T47D (cell line): Measurements from ENCODE around the gene ZFP3.
A peak's percentile ranks its signal among the peaks of the same experiment; 100 is the strongest.
"Not testable (repeated sequence)": the region's sequence is repeated elsewhere in the genome, so short reads cannot be mapped to it uniquely, and the experiment has no call there.

Source experiments
- DNase-seq, 2 experiments: peaks; one replicate each; pipeline versions ENCODE4 v3.0.0 to v3.0.0-alpha.2; 2011 to 2012; ENCODE audit warnings: low read depth in 1 of 2, low spot score in 1 of 2
- JUND ChIP-seq: IDR thresholded peaks from 2 replicates; pipeline ENCODE4 v1.6.1; 2012; ENCODE audit warnings: low read depth
- in situ Hi-C: cut with HindIII; loops from 2 replicates; pipeline ENCODE4 v1.10.0; 2016; ENCODE audit warnings: low sequenced_read_pairs, low pct_unique_long_range_greater_than_20kb

ZFP3 gene

DNA sequence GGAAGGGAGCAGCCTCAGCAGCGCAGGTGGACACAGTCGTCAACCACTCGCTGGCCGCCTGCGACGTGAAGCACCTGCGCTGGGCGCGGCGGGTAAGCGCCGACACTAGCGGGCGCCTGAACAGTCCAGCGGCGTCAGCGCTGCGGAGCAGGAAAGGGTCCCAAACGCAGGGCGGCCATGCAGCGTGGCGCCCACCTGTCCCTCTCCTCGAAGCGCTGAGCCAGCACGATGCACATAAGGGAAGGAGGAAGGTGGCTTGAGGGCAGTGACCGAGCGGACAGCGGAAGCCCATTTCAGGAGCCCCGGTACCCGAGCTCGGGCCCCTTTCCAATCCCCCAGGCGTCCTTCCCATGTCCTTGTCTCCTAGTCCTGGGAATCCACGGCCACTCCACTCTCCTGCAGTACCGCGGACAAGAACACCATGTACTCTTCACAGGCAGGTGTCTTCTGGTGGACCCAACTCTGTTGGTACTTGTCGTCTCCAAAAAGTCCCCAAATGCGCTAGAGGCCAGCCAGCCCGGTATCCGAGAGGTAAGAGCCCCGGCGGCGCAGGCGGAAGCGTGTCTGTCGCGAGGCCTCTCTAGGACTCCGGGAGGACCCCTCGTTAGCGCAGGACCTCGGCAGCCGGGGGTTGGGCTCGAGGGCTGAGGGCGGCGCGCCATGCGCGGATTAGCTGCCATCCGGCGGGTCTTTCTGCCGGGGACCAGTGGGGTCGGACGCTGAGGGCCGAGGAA, 19.0 kb downstream of the ZFP3 start:
- no peak for DNase-seq
- in situ Hi-C loops: no loop called here

DNA sequence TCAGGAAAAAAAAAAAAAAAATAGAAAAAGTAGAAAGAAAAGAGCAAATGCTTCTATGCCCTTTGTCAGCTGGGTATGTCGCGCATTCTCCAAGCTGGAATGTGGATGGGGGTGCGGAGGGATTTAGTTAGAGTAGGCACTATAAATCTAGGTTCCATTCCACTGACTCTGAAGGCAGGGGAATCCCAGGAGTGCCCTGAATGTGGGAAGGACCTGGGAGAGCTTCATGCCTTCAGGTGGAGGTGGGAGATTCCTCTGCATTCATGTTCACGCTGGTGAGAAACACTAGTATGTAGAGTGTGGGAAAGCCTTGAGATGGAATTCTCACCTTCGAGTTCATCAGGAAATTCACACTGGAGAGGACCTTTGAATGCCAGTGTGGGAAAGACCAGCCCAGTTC, 21.0 kb downstream of the ZFP3 start:
- no peak for TF ChIP-seq JUND
- in situ Hi-C loops: no loop called here
- DNase-seq: no peak

More for the DNA sequence above, 19.0 kb downstream of the ZFP3 start:
- TF ChIP-seq JUND: no peak

DNA sequence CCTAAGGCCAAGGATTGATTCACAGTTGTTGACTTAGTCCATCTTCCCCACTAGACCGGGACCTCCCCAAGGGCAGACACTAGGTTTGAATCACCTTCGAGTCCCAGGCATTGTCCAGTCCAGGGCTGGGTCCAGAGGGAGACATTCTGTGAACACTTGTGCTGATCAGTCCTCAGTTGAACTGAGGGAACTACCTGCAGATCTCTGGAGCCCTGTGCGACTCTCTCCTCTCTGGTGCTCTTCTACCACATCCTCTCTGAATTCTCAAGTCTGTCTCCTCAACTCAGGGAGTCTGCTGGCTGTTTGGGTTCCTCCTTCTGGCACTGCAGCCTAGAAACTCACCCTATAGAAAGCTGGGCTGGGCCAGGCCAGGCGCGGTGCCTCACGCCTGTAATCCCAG, 22.6 kb downstream of the ZFP3 start:
- no peak for DNase-seq
- no peak for TF ChIP-seq JUND
- in situ Hi-C loops: no loop called here

DNA sequence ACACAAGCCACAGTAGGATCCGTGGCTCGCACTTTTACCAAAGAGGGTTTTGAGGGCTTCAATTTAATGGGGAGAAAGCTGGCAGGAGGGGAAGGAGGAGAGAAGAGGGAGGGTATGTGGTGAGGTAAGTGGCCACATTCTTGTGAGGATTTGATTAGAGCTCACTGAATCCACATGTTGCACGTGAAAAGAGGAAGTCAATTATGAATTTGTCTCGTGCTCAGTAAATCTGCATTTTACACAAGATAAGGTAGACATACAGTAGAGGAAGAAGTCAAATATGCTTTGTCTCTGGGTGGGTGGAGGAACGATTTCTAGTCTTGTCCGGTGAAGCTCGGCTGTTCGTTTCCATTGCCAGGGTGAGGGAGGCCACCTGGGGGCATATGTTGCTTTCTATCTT, 32.5 kb downstream of the ZFP3 start:
- no peak for DNase-seq
- in situ Hi-C loops: no loop called here
- no peak for TF ChIP-seq JUND

DNA sequence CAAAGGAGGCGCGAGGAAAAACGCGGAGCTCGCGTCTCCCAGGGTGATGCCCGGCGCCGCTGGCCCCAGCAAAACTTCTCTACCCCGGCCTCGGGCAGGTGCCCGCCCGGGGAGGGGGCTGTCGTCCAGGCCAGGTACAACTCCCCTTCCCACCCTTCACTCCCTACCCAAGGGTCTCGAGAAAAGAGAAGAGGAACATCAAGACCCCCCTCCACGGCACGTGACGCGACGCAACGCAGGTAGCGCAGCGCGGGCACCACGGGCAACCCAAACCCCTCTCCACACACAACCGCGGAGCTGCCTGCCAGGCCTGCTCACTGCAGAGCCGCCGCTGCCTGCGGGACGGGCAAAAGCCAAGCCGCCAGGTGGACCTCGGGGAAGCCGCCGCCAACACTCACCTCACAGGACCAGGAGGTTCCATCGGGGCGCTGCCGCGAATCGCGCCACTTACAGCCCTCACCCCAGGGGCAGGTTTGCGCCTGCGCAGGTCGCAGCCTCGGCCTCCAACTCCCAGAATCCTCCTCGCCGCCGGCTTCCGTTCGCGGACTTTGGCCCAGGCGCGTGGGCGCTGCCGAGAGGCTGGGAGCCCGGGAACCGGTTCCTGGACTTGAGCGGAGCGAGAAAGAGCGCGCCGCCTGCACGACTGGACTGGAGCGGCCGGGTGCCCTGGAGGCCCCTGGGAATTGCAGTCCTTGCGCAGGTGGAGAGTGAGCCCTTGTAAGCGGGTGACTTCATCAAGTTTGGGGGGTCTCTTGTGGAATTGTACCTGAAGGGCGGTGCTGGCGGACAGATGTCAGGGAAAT, 33.3 kb downstream of the ZFP3 start, which contains the start of gene ZNF232:
ZNF232 (minus strand) TSS at position 477 of the 803 bp plus-strand sequence; CDS start at position 421, 56 bp downstream.
- TF ChIP-seq JUND: no peak
- peak; percentile 85 to 96 for DNase-seq
- in situ Hi-C loops: no loop called here

DNA sequence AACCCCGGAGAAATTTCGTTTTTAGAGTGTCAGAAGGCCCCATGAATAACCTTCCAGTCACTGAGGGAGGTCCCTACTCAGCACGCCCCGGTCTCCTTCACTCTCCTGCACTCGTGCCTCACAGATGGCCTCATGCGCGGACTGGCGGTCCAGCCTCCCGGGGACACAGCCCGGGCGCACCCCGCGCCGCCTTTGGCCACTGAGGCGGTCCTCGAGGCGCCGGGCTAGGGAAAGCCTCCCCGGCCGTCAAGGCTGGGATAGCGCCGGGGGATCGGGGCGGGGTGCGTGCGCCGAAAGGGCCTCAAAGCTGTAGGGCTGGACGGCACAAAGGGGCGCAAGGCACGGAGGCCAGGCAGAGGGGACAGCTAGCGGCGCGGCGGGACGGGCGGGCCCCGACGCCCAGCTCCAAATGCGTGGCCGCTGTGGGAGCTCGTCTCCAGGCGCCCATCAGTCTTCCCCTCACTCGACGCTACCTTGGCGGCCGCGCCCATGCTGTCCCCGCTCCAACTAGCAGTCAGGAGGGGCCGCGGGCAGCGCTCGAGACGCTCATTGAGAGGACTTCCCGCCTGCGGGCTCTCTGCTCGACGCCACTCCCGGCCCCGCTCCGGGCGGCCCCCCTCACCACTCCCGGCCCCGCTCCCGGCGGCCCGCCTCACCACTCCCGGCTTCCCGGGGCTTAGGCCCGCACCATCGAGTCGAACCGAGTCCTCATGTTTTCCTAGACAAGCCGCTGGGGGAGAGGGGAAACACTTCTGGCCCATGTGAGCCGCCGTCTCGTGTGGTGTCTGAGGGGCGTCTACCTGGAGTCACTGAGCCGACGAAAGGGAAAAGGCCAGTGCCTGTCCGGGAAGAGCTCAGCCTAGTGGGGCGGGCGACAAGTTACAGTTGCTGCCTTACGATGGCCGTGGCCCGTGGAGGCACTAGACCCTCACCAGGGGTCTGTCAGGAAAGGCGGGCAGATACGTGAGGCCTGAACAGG, 37.7 kb downstream of the ZFP3 start, which contains the start of gene USP6:
USP6 (plus strand) TSS at position 360 of the 979 bp plus-strand sequence. CDS start 14,336 bp downstream, outside the sequence.
- no peak for TF ChIP-seq JUND
- no peak for DNase-seq
- in situ Hi-C loops: no loop called here

DNA sequence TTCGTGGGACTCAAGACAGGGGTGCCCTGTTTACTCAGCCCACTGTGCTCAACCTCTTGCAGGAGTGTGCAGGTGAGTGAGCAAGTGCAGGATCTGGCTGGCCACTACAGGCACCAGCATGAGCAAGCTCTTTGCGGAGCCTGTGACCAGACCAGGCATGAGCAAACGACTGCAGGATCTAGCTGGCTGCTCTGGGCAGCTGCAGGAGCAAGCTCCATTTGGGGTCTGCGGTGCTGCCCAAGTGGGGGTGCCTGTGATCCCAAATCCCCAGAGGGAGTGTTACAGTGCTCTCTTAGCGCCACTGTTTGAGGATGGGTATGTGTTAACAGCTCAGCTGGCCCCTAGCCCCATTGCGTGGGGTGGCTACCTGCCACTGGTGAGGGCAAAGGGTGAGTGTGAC, 40.0 kb downstream of the ZFP3 start:
- in situ Hi-C loops: no loop called here
- no peak for TF ChIP-seq JUND
- no peak for DNase-seq

DNA sequence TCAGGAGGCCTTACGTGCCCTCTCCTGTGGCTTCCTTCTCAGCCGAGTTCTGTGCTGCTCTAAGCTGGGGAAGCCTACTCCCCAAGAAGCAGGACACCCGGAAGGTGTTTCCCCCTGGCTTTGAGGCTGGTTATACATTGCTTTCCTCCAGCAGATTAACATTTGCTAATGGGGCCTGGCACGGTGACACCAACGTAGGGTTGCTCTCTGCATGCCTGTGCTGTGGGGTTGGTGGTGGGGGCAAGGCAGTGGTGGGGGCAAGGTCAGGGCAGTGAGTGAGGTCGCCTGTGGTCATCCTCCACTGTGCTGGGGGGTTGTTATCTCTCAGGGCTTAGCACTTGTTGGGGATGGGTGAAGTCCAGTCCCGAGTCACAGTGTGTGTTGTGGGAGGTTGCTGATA, 41.8 kb downstream of the ZFP3 start:
- in situ Hi-C loops: no loop called here
- no peak for DNase-seq
- no peak for TF ChIP-seq JUND

DNA sequence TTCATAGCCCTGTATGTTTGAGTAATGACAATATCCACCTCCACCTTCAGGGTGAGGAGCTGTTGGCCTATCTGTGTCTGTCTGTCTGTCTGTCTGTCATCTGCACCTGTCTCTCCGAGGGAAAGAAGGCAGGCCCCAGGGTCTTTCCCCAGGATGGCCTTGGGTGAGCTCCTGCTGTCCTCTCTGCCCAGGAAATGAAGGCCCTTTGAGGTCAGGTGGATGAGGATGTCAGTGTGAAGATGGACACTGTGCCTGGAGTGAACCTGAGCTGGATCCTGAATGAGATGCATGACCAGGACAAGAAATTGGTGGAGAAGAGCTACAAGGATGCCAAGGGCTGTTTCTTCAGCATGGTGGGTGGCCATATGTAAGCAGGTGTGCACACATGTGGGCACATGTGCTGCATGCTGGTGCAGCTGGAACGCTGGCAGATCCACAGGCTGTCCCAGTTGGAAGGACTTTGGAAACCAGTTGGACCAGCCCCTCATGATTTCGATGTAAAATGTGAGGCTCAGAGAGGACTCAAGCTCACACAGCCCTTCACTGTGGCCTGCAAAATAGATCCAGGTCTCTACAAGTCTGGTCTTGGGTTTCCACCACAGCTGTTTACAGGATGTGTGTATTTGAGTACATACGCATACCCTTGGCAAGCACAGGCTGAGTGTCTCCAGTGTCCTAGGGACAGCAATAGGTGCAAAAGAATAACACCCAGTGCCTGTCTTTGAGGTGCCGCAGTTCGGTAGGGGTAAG, 42.3 kb downstream of the ZFP3 start:
- DNase-seq, in situ Hi-C loops: not testable (repeated sequence)

DNA sequence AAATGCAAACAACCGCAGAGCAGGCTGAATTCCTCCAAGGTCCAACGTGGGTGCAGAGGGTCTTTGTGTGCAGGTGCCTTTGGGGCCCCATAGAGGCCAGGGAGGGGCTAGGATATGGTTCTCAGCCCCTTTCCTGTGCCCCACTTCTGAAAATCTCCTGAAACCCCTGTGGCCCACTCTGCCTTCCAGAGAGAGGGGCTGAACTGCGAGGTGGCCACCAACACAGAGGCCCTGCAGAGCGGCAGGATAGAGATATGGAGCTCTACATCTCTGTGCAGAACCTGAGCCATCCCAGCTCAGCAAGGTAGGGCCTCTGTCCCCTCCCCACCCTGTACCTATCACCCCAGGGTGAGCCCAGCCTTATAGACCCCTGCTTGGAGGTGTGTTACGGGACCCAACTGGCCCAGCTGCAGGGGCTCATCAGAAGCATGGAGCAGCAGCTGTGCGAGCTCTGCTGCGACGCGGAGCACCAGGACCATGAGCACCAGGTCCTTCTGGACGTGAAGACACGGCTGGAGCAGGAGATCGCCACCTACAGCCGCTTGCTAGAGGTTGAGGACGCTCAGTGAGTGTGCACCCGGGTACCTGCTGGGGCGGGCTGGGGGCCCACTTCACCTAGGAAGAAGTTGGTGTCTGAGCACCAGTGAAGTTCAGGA, 43.0 kb downstream of the ZFP3 start:
- TF ChIP-seq JUND: no peak
- in situ Hi-C loops: no loop called here
- DNase-seq: no peak

DNA sequence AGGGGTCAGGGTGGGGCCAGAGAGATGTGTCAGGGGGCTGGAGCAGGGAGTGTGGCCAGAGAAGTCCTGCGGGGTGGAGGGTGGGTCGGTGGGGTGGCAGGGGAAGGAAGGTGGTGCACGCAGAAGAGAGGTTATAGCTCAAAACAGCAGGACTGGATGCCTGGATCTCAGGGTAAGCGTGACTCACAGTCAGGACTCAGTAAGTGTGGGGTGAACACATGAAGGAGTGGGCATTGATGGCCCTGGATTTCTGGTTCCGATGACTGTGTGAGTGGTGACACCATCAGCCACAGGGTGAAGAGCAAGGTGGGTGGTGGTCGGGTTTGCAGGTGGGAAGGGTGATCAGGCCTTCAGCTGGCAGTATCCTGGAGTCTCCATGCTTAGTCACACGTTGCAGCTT, 43.8 kb downstream of the ZFP3 start:
- in situ Hi-C loops: not testable (repeated sequence)

More for the DNA sequence above, 43.8 kb downstream of the ZFP3 start:
- DNase-seq: not testable (repeated sequence)
